GM10266 (cell line): ENCODE measurements around the gene ATP9B.

Experiments
- DNase-seq: peaks from one replicate; pipeline ENCODE4 v3.0.0; 2012; ENCODE audit errors: extremely low spot score
- TF ChIP-seq, protein P1 (sequence below): IDR thresholded peaks from 2 replicates; pipeline ENCODE4 v1.5.1; 2012; ENCODE audit warnings: mild to moderate bottlenecking, low read depth; ENCODE audit not compliant: control insufficient read depth, insufficient read depth; ENCODE audit errors: missing control alignments

The ATP9B gene

GRCh38 chr18:79397830-79398761 is 328.9 kb downstream of the ATP9B start:
- DNase-seq = no peak
- TF ChIP-seq, protein P1, sequence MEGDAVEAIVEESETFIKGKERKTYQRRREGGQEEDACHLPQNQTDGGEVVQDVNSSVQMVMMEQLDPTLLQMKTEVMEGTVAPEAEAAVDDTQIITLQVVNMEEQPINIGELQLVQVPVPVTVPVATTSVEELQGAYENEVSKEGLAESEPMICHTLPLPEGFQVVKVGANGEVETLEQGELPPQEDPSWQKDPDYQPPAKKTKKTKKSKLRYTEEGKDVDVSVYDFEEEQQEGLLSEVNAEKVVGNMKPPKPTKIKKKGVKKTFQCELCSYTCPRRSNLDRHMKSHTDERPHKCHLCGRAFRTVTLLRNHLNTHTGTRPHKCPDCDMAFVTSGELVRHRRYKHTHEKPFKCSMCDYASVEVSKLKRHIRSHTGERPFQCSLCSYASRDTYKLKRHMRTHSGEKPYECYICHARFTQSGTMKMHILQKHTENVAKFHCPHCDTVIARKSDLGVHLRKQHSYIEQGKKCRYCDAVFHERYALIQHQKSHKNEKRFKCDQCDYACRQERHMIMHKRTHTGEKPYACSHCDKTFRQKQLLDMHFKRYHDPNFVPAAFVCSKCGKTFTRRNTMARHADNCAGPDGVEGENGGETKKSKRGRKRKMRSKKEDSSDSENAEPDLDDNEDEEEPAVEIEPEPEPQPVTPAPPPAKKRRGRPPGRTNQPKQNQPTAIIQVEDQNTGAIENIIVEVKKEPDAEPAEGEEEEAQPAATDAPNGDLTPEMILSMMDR = no peak

- no peak for DNase-seq
- TF ChIP-seq, protein P1 = no peak
These were observed 330.3 kb downstream of the ATP9B start for GRCh38 chr18:79399275-79400081.

DNA sequence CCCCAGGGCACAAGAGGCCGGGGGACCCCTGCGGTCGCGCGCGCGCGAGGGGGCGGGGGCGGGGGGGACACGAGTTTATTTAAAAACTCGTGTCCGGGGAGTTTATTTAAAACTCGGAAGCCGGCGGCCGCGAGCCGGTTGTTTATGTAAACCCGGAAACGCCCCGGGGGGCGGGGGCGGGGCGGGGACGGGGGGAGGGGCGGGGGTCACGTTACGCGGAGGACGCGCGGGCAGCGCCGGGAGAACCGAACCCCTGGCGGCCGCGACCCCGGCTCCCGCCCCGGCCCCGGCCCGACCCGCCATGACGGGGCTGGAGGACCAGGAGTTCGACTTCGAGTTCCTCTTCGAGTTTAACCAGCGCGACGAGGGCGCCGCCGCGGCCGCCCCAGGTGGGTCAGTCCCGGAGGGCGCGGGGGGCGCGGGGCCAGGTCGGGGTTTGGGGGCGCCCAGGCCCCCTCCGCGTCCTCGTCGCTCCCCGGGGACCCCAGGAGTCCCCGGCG is 330.9 kb downstream of the ATP9B start:
- DNase-seq = peak; percentile 91
- TF ChIP-seq, protein P1 = no peak

DNA sequence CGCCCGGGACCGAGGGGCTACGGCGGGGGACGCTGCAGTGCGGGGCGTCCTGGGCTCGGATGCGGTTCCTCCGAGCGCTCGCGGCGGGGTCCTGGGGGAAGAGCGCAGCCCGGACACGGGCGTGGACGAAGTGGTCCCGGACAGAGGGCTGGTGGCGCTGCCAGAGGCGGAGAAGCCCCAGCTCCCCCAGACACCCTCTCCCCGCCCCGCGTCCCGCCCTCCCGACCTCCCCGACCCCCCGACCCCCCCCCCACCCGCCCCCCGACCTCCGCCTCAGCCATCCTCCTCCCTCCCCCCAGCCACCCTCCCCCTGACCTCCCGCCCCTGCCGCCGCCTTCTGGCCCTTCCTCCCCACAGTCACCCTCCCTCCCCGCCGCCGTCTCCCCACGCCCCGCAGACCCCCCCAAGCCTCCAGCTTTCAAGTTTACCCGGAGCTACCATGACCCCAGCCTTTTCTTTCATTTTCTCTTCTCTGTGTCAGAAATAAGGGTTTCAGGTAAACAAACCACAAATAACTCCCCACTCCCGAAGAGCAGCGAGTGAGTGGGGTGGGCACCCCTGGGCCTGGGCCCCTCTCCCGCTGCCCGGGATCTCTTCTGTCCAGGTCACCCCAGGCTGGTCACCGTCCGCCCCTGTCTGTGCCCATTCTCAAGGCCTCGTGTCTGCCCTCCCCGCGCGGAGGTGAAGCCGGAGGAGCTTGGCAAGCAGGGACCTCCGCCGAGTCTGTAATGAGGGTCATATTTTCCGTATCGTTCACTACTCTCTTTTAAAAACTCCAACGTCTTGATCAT is 331.6 kb downstream of the ATP9B start:
- peak; percentile 85 for DNase-seq
- TF ChIP-seq, protein P1 = no peak

GRCh38 chr18:79401494-79402208 is 332.5 kb downstream of the ATP9B start:
- no peak for DNase-seq
- TF ChIP-seq, protein P1 = no peak

- TF ChIP-seq, protein P1 = no peak
- no peak for DNase-seq
These were observed 333.0 kb downstream of the ATP9B start for GRCh38 chr18:79402209-79402576.
